Hematopoietic multipotent progenitor cell treated with erythropoietin and hydrocortisone succinate and interleukin-3 and kit ligand, for 15 days (in vitro differentiated cells): ENCODE measurements around the gene CLDN8.

Experiments used
- DNase-seq: peaks from one replicate; pipeline ENCODE4 v3.0.0-alpha.2; 2015; ENCODE audit warnings: low spot score

The CLDN8 gene

GRCh38 chr21:30200000-30200399 is 15.9 kb downstream of the CLDN8 start:
- DNase-seq = no peak

DNA sequence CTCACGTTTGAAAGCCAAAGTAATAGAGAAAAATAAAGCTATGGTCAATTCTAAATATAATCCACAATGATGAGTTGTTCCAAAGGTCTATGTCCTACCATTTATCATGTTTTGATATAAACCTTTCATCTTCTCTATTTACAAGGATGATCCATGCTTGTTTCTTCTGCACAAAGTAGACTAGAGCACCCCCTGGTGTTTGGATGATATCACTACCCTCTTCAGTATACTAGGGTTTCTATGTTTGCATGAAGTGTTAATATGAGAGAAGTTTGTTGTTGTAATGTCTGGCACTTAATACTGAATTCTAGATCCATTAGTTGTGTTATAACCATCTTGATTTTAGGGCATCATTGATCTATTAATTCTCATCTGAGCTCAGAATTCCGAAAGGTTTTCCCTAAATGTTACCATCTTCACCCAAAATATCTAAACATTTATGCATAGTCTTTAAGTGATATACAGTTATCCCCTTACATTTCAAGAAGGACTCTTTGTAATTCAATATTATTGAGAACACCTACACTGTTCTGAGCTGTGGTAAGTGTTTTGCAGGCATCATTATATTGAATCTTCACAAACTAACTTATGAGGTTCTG is 21.1 kb downstream of the CLDN8 start:
- peak; percentile 4 for DNase-seq

DNA sequence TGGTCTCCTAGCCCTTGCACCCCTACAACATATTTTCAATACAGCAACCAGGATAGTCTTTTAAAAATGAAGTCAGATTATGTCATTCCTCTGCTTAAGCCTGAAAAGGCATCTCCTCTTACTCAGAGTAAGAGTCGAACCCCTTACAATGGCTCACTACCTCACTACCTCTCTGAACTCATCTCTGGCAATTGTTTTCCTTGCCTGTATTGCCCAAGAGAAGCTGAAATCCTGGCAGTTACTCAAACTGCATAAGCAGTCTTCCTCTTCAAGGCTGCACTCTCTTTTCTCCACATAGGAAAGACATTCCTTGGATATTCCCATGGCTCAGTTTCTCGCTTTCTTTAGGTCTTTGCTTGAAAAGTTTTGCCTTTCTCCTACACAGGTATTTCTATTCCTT is 22.7 kb downstream of the CLDN8 start:
- DNase-seq = no peak

DNA sequence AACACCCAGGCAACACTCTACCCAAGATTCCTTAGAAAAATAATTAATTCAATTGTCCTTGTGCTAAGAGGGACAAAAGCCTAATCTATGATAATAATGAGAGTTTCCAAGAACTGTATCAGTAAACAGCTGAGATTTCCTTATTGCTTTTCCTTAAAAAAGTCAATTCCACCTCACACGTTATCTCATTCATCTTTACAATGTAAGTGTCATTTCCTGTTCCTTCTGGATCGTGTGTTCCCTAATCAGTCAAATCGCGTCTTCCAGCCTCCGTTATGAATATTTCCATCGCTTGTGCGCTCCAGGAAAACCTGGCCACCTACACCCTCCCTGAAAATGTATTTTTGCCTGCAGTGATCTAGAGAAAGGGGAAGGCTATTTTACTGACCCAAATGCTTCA is 25.3 kb downstream of the CLDN8 start:
- DNase-seq = no peak

- no peak for DNase-seq
Measured at GRCh38 chr21:30189773-30190172, 26.1 kb downstream of the CLDN8 start.

DNA sequence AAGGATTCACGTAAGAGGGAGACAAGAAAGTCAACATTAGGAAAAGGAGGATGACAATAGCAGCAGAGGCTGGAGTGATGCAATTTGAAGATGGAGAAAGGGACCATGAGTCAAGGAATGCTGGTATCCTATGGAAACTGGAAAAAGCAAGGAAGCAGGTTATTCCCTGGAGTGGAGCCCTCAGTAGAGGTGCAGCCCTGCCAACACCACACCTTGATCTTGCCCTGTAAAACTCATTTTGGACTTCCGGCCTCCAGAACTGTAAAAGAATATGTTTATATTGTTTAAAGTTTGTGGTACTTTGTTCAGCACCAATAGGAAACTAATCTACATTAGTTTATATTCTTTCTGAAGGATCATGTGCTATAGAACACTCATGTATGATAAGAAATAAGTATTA is 29.7 kb downstream of the CLDN8 start:
- no peak for DNase-seq

- DNase-seq = no peak
Measured at GRCh38 chr21:30168086-30168485, 47.8 kb downstream of the CLDN8 start.

DNA sequence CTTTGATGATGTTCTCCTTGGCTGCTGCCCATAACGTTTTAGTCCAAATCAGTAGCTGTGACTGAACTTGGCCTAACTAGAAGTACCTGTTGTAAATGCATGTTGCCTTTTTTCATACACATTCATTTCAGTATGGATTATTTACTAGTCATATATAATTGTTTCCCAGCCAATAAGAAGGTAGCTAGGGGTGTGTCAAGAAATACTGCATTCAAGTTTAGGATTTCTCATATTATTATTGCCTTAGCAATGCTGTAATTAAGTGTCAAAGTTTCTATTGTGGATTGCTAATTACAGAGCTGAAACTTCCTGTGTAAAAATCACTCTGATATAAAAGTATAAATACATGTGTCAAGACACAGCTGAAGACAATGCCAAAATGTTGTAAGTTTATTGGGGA is 49.2 kb downstream of the CLDN8 start, which contains the start of gene CLDN17:
Gene CLDN17, minus strand, starts transcription at position 101 of the 400 bp plus-strand sequence. CDS start 188 bp downstream, outside the sequence.
- no peak for DNase-seq

GRCh38 chr21:30166171-30166570 is 49.7 kb downstream of the CLDN8 start:
- DNase-seq = no peak

DNA sequence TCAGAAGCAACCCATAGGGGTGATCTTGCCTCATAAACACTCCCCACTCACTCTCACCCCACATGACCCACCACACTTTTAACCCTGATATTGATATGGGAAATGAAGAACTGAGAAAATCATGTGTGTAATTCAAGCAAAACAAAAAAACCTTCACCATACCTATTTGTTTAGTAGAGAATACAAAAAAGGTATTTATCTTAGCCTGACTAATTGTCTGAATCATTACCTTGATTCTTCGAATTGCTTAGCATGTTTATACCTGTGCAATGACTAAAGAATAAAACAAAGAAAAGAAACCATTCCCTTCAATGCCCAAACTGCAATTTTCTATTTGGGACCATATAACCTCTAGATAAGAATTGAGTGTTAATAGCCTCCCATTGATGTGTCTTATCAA is 51.1 kb downstream of the CLDN8 start:
- no peak for DNase-seq
